ENCODE data around the gene MGP.

DNA sequence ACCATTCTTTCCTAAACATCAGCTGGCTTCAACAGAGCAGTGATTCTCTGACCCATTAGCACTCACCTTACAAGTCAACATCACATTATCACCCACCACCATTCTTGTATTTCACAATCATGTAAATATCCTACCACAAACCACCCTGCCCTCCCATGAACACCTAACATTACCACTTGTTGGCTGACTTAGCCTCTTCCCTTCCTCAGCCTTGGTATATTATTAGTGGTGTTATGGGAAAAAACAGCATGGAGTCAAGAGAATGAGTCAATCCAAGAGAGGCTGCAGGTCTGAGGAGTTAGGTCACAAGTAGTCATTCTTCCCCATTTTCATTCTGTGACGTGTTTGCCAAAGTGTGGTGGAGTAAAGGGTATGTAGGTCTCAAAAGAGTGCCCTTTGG, 22.3 kb upstream of the MGP start:
- TF ChIP-seq POLR2A (IDR thresholded peaks at IDR 0.05) = no peak
- TF ChIP-seq, protein P1, sequence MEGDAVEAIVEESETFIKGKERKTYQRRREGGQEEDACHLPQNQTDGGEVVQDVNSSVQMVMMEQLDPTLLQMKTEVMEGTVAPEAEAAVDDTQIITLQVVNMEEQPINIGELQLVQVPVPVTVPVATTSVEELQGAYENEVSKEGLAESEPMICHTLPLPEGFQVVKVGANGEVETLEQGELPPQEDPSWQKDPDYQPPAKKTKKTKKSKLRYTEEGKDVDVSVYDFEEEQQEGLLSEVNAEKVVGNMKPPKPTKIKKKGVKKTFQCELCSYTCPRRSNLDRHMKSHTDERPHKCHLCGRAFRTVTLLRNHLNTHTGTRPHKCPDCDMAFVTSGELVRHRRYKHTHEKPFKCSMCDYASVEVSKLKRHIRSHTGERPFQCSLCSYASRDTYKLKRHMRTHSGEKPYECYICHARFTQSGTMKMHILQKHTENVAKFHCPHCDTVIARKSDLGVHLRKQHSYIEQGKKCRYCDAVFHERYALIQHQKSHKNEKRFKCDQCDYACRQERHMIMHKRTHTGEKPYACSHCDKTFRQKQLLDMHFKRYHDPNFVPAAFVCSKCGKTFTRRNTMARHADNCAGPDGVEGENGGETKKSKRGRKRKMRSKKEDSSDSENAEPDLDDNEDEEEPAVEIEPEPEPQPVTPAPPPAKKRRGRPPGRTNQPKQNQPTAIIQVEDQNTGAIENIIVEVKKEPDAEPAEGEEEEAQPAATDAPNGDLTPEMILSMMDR (IDR thresholded peaks at IDR 0.05) = no peak
